ENCODE data around the gene NACA. TPM values are rescaled to one million over a fixed set of nuclear protein-coding genes. Genes with fewer than 3 reads are reported as not detected.

Gene NACA
- total RNA-seq, 1 experiment from 2014 or later = 1,507 TPM

DNA sequence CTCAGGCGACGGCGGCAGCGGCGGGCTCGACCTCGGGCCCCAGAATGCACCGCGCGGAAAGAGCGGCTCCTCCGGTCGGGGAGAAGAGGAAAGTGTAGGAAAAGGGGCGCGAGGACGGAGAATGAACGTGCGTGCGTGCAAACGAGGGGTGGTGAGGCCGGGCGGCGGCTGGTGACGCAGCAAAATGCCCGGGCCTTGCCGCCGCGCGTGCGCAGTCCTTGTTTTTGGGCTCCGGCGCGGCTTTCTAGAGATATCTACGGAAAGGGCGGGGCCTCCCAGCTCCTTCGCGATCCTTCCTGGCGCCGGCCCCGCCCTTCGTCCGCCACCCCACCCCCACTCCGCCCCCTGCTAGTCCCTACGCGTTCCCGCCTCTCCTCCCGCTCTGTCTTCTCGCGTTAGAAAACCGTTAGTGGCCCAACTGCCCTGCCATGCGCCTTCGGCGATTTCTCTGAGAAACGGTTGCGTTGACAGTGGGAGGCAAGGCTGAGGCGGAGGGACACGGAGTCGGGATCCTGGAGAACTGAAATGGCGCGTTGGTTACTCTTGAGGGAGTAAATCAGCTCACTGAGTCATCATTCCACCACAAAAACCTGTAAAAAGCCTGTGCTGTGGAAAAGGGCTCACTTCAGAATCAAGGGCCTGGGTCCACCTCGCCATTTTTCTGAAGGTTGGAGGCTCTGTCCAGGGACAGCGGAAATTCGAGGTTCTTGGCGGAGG is 36.8 kb downstream of the NACA start, which contains the start of gene PTGES3:
Gene PTGES3 (minus strand): TSS at position 156 of the 717 bp plus-strand sequence. CDS start 285 bp downstream, outside the sequence.
- Histone ChIP-seq H3K36me3 (replicated peaks; ENCODE audit: control insufficient read depth, insufficient read depth, low read length) (peaks cover 1% of the 10 kb centered on the region; the same call in 1 of the 2 replicates), H3K4me3 (ENCODE audit: insufficient read depth, low read depth, low read length) (peak within 1 kb of the TSS; percentile 99), H3K27me3 (ENCODE audit: control insufficient read depth, insufficient read depth, low read length) (no peaks in the 10 kb centered on the region)
- peak; percentile 98 for DNase-seq

- peak overlapping the region; percentile 99 for H3K4me3 ChIP-seq (ENCODE audit: insufficient read depth, low read depth, low read length)
- peaks cover 1% of the 10 kb centered on the region; the same call in 1 of the 2 replicates for H3K36me3 ChIP-seq (replicated peaks; ENCODE audit: control insufficient read depth, insufficient read depth, low read length)
- no peaks in the 10 kb centered on the region for H3K27me3 ChIP-seq (ENCODE audit: control insufficient read depth, insufficient read depth, low read length)
- peak; percentile 34 for DNase-seq
Measured at GRCh38 chr12:56687223-56688128, 37.6 kb downstream of the NACA start.

- Histone ChIP-seq H3K27me3 (ENCODE audit: control insufficient read depth, insufficient read depth, low read length) (no peaks in the 10 kb centered on the region), H3K36me3 (replicated peaks; ENCODE audit: control insufficient read depth, insufficient read depth, low read length) (peaks cover 3% of the 10 kb centered on the region), H3K4me3 (ENCODE audit: insufficient read depth, low read depth, low read length) (no peak overlapping the region)
- DNase-seq = no peak
Measured at GRCh38 chr12:56684745-56685359, 40.2 kb downstream of the NACA start.

GRCh38 chr12:56682323-56682722 is 42.8 kb downstream of the NACA start:
- H3K27me3 ChIP-seq (ENCODE audit: control insufficient read depth, insufficient read depth, low read length) = no peaks in the 10 kb centered on the region
- DNase-seq = no peak
- peaks cover 3% of the 10 kb centered on the region for H3K36me3 ChIP-seq (replicated peaks; ENCODE audit: control insufficient read depth, insufficient read depth, low read length)
- H3K4me3 ChIP-seq (ENCODE audit: insufficient read depth, low read depth, low read length) = no peak overlapping the region

DNA sequence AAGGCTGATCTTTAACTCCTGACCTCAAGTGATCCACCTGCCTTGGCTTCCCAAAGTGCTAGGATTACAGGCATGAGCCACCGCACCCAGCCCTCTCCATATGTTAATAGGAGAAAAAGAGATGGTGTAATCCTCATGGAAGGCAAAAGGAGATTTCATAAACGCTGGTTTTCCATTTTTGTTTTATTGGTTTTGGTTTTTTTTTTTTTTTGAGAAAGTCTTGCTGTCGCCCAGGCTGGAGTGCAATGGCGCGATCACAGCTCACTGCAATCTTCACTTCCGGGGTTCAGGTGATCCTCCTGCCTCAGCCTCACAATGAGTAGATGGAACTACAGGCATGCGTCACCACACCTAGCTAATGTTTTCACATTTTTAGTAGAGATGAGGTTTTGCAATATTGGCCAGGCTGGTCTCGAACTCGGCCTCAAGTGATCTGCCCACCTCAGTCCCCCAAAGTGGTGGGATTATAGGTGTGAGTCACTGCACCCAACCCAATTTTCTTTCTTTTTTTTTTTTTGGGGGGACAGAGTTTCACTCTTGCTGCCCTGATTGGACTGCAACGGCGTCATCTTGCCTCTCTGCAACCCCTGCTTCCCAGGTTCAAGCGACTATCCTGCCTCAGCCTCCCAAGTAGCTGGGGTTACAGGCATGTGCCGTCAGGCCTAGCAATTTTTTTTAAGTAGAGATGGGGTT is 45.1 kb downstream of the NACA start:
- no peak overlapping the region for H3K4me3 ChIP-seq (ENCODE audit: insufficient read depth, low read depth, low read length)
- H3K27me3 ChIP-seq (ENCODE audit: control insufficient read depth, insufficient read depth, low read length) = no peaks in the 10 kb centered on the region
- DNase-seq = no peak
- H3K36me3 ChIP-seq (replicated peaks; ENCODE audit: control insufficient read depth, insufficient read depth, low read length) = peaks cover 1% of the 10 kb centered on the region

DNA sequence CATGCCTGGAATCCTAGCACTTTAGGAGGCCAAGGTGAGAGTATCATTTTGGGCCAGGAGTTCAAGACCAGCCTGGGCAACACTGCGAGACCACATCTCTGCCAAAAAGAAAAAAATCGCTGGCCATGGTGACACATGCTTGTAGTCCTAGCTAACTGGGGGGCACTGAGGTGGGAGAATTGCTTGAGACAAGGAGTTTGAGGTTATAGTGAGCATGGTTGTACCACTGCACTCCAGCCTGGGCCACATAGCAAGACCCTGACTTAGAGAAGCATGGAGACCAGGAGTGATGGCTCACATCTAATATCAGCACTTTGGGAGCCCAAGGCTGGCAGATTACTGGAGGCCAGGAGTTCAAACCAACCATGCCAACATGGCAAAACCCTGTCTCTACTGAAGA is 46.2 kb downstream of the NACA start:
- Histone ChIP-seq H3K27me3 (ENCODE audit: control insufficient read depth, insufficient read depth, low read length) (no peaks in the 10 kb centered on the region), H3K4me3 (ENCODE audit: insufficient read depth, low read depth, low read length) (no peak overlapping the region), H3K36me3 (replicated peaks; ENCODE audit: control insufficient read depth, insufficient read depth, low read length) (peaks cover 1% of the 10 kb centered on the region)
- no peak for DNase-seq

- peaks cover 3% of the 10 kb centered on the region for H3K36me3 ChIP-seq (replicated peaks; ENCODE audit: control insufficient read depth, insufficient read depth, low read length)
- no peak overlapping the region for H3K4me3 ChIP-seq (ENCODE audit: insufficient read depth, low read depth, low read length)
- DNase-seq = no peak
- no peaks in the 10 kb centered on the region for H3K27me3 ChIP-seq (ENCODE audit: control insufficient read depth, insufficient read depth, low read length)
Measured at GRCh38 chr12:56677680-56678079, 47.4 kb downstream of the NACA start.

DNA sequence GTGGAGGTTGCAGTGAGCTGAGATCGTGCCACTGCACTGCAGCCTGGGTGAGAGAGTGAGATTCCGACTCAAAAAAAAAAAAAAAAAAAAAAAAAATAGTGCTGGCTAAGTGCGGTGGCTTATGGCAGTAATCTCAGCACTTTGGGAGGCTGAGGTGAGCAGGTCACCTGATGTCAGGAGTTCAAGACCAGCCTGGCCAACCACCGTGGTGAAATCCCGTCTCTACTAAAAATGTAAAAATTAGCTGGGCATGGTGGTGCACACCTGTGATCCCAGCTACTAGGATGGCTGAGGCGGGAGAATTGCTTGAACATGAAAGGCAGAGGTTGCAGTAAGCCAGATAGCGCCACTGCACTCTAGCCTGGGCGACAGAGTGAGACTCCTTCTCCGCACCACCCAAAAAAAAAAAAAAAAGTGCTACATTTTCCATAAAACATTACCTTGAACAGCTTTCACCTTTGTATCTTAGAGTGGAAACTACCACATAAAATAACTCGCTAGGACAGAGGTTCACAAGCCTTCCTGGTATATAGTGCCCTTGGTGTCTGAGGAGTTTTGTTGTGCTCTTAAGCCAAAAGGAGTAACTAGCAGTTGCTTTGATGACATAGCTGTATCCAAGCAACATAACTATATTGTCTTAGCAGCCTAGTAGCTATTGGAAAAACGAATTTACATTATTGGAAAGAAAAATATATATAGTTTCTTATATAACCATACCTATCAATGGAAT is 48.1 kb downstream of the NACA start:
- DNase-seq = no peak
- H3K4me3 ChIP-seq (ENCODE audit: insufficient read depth, low read depth, low read length) = no peak overlapping the region
- H3K36me3 ChIP-seq (replicated peaks; ENCODE audit: control insufficient read depth, insufficient read depth, low read length) = peaks cover 3% of the 10 kb centered on the region
- H3K27me3 ChIP-seq (ENCODE audit: control insufficient read depth, insufficient read depth, low read length) = no peaks in the 10 kb centered on the region

- peaks cover 29% of the 10 kb centered on the region for H3K36me3 ChIP-seq (replicated peaks; ENCODE audit: control insufficient read depth, insufficient read depth, low read length)
Measured at GRCh38 chr12:56671608-56672007, 53.5 kb downstream of the NACA start.

DNA sequence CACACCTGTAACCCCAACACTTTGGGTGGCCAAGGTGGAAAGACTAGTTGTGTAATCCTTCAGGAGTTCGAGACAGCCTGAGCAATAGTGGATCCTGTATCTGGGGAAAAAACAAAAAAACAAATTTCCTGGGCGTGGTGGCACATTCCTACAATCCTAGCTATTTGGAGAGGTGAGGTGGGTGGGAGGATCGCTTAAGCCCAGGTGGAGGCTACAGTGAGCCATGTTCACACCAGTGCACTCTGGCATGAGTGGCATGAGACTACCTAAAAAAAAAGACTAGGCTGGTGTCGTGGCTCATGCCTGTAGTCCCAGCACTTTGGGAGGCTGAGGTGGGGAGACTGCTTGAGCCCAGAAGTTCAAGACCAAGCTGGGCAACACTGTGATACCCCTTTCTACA is 54.3 kb downstream of the NACA start:
- Histone ChIP-seq H3K4me3 (ENCODE audit: insufficient read depth, low read depth, low read length) (no peak overlapping the region), H3K36me3 (replicated peaks; ENCODE audit: control insufficient read depth, insufficient read depth, low read length) (peaks cover 34% of the 10 kb centered on the region), H3K27me3 (ENCODE audit: control insufficient read depth, insufficient read depth, low read length) (no peaks in the 10 kb centered on the region)
- no peak for DNase-seq

More at GRCh38 chr12:56671608-56672007, 53.5 kb downstream of the NACA start:
- no peaks in the 10 kb centered on the region for H3K27me3 ChIP-seq (ENCODE audit: control insufficient read depth, insufficient read depth, low read length)
- DNase-seq = no peak
- no peak overlapping the region for H3K4me3 ChIP-seq (ENCODE audit: insufficient read depth, low read depth, low read length)

DNA sequence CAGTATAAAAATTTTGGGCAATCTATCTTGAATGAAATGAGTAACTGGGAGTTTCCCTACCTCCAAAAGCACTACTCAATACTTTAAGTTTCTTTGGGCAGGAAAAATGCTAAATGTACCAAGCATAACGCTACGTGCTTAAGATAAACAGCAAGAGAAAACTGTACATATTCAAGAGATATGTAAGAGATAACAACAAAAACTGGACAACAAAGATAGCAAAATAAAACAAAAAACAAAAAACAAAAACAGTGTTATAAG is 57.0 kb downstream of the NACA start:
- Histone ChIP-seq H3K27me3 (ENCODE audit: control insufficient read depth, insufficient read depth, low read length) (no peaks in the 10 kb centered on the region), H3K36me3 (replicated peaks; ENCODE audit: control insufficient read depth, insufficient read depth, low read length) (peaks cover 48% of the 10 kb centered on the region), H3K4me3 (ENCODE audit: insufficient read depth, low read depth, low read length) (no peak overlapping the region)
- DNase-seq = no peak

Data from H7 (cell line).